Measurements from ENCODE around the gene SPDYC.
A peak's percentile ranks its signal among the peaks of the same experiment; 100 is the strongest.
"Not testable (repeated sequence)": the region's sequence is repeated elsewhere in the genome, so short reads cannot be mapped to it uniquely, and the experiment has no call there.

SPDYC gene

GRCh38 chr11:65134240-65134951 lies 35.6 kb upstream of the SPDYC start, which contains the start of gene SYVN1:
SYVN1 (minus strand) TSS chr11:65134519; CDS start chr11:65133601, 918 bp downstream.
- no peak for DNase-seq (ENCODE audit: low read depth)

- DNase-seq (ENCODE audit: low read depth), result peak; percentile 92
Observed at GRCh38 chr11:65134952-65135632, 34.9 kb upstream of the SPDYC start.

GRCh38 chr11:65135633-65136145 lies 34.3 kb upstream of the SPDYC start:
- DNase-seq (ENCODE audit: low read depth), result no peak

GRCh38 chr11:65136515-65137096 lies 33.4 kb upstream of the SPDYC start:
- DNase-seq (ENCODE audit: low read depth), result no peak

GRCh38 chr11:65141896-65142494 lies 28.0 kb upstream of the SPDYC start:
- no peak for DNase-seq (ENCODE audit: low read depth)

- DNase-seq (ENCODE audit: low read depth), result no peak
Observed at GRCh38 chr11:65147352-65148075, 22.5 kb upstream of the SPDYC start.

GRCh38 chr11:65148657-65149056 lies 21.4 kb upstream of the SPDYC start:
- DNase-seq (ENCODE audit: low read depth), result no peak

- not testable (repeated sequence) for DNase-seq (ENCODE audit: low read depth)
Observed at GRCh38 chr11:65150131-65150508, 19.9 kb upstream of the SPDYC start.

GRCh38 chr11:65150509-65151299 lies 19.3 kb upstream of the SPDYC start:
- peak; percentile 26 for DNase-seq (ENCODE audit: low read depth)

- DNase-seq (ENCODE audit: low read depth), result no peak
Observed at GRCh38 chr11:65151331-65151899, 18.6 kb upstream of the SPDYC start.

- no peak for DNase-seq (ENCODE audit: low read depth)
Observed at GRCh38 chr11:65152122-65152521, 17.9 kb upstream of the SPDYC start.

GRCh38 chr11:65156256-65156655 lies 13.8 kb upstream of the SPDYC start:
- DNase-seq (ENCODE audit: low read depth), result no peak

- DNase-seq (ENCODE audit: low read depth), result no peak
Observed at GRCh38 chr11:65156926-65157325, 13.1 kb upstream of the SPDYC start.

- DNase-seq (ENCODE audit: low read depth), result no peak
Observed at GRCh38 chr11:65157336-65157735, 12.7 kb upstream of the SPDYC start.

- no peak for DNase-seq (ENCODE audit: low read depth)
Observed at GRCh38 chr11:65159012-65159411, 11.0 kb upstream of the SPDYC start.

- DNase-seq (ENCODE audit: low read depth), result no peak
Observed at GRCh38 chr11:65160643-65161042, 9.4 kb upstream of the SPDYC start.

- DNase-seq (ENCODE audit: low read depth), result no peak
Observed at GRCh38 chr11:65163684-65164083, 6.3 kb upstream of the SPDYC start.

GRCh38 chr11:65165410-65166317 lies 4.4 kb upstream of the SPDYC start:
- no peak for DNase-seq (ENCODE audit: low read depth)

GRCh38 chr11:65166893-65167292 lies 3.1 kb upstream of the SPDYC start:
- DNase-seq (ENCODE audit: low read depth), result no peak

GRCh38 chr11:65167656-65168055 lies 2.4 kb upstream of the SPDYC start:
- DNase-seq (ENCODE audit: low read depth), result no peak

Data from non-pigmented ciliary epithelial cell (primary cell).